ENCODE data around the gene FLYWCH2. TPM values are rescaled to one million over a fixed set of nuclear protein-coding genes. Genes with fewer than 3 reads are reported as not detected.

Gene FLYWCH2
- total RNA-seq, 1 donor from 2014 or later, result 45.9 TPM

- no peak overlapping the region for H3K27ac Mint-ChIP-seq
- DNase-seq (ENCODE audit: extremely low spot score, unreplicated experiment), result peak; percentile 73
- H3K27me3 Mint-ChIP-seq, result peaks cover 24% of the 10 kb centered on the region
- TF ChIP-seq CTCF (conservative IDR thresholded peaks at IDR 0.05), result peak; percentile 66
- H3K4me1 Mint-ChIP-seq (ENCODE audit: unreplicated experiment), result no peaks in the 10 kb centered on the region
- no peak overlapping the region for H3K4me3 Mint-ChIP-seq
- no peaks in the 10 kb centered on the region for H3K36me3 Mint-ChIP-seq
- H3K9me3 Mint-ChIP-seq, result no peaks in the 10 kb centered on the region
Observed at GRCh38 chr16:2842340-2843000, 40.5 kb upstream of the FLYWCH2 start.

- Mint-ChIP-seq H3K4me1 (ENCODE audit: unreplicated experiment) (no peaks in the 10 kb centered on the region), H3K9me3 (no peaks in the 10 kb centered on the region), H3K4me3 (no peak overlapping the region), H3K36me3 (no peaks in the 10 kb centered on the region), H3K27ac (no peak overlapping the region), H3K27me3 (peaks cover 17% of the 10 kb centered on the region)
- no peak for TF ChIP-seq CTCF (conservative IDR thresholded peaks at IDR 0.05)
- no peak for DNase-seq (ENCODE audit: extremely low spot score, unreplicated experiment)
Observed at GRCh38 chr16:2843526-2843925, 39.5 kb upstream of the FLYWCH2 start.

GRCh38 chr16:2845116-2845515 lies 37.9 kb upstream of the FLYWCH2 start:
- H3K27ac Mint-ChIP-seq, result no peak overlapping the region
- no peak for DNase-seq (ENCODE audit: extremely low spot score, unreplicated experiment)
- no peaks in the 10 kb centered on the region for H3K36me3 Mint-ChIP-seq
- TF ChIP-seq CTCF (conservative IDR thresholded peaks at IDR 0.05), result no peak
- H3K27me3 Mint-ChIP-seq, result peaks cover 19% of the 10 kb centered on the region
- H3K9me3 Mint-ChIP-seq, result no peaks in the 10 kb centered on the region
- H3K4me1 Mint-ChIP-seq (ENCODE audit: unreplicated experiment), result no peaks in the 10 kb centered on the region
- H3K4me3 Mint-ChIP-seq, result no peak overlapping the region

GRCh38 chr16:2846511-2847310 lies 36.3 kb upstream of the FLYWCH2 start:
- Mint-ChIP-seq H3K27ac (peak overlapping the region; percentile 58), H3K4me3 (no peak overlapping the region), H3K4me1 (ENCODE audit: unreplicated experiment) (no peaks in the 10 kb centered on the region), H3K9me3 (no peaks in the 10 kb centered on the region), H3K36me3 (no peaks in the 10 kb centered on the region), H3K27me3 (peaks cover 19% of the 10 kb centered on the region)
- no peak for DNase-seq (ENCODE audit: extremely low spot score, unreplicated experiment)
- TF ChIP-seq CTCF (conservative IDR thresholded peaks at IDR 0.05), result no peak

GRCh38 chr16:2848933-2849725 lies 33.9 kb upstream of the FLYWCH2 start:
- no peak overlapping the region for H3K27ac Mint-ChIP-seq
- peaks cover 16% of the 10 kb centered on the region for H3K27me3 Mint-ChIP-seq
- TF ChIP-seq CTCF (conservative IDR thresholded peaks at IDR 0.05), result no peak
- H3K9me3 Mint-ChIP-seq, result peaks cover 2% of the 10 kb centered on the region
- no peak overlapping the region for H3K4me3 Mint-ChIP-seq
- H3K36me3 Mint-ChIP-seq, result peaks cover 2% of the 10 kb centered on the region
- H3K4me1 Mint-ChIP-seq (ENCODE audit: unreplicated experiment), result no peaks in the 10 kb centered on the region
- DNase-seq (ENCODE audit: extremely low spot score, unreplicated experiment), result no peak
